K562 (cell line): Measurements from ENCODE around the gene CLDN5.

Experiments
- E2F5 ChIP-seq: sonication (generic); formaldehyde crosslinking; IDR thresholded peaks from 2 replicates; pipeline ENCODE4 v1.8.0; 2022; ENCODE audit warnings: mild to moderate bottlenecking, missing genetic modification reagents
- JUND ChIP-seq, 2 experiments: IDR thresholded peaks; 2 replicates in 1 of 2; 3 replicates in 1 of 2; pipeline ENCODE4 v1.6.1; 2011; ENCODE audit warnings: borderline replicate concordance in 2 of 2, low read depth in 2 of 2, low read length in 2 of 2, improper control_type of control experiment in 1 of 2, missing biosample characterization in 1 of 2, missing genetic modification characterization in 1 of 2, missing genetic modification reagents in 1 of 2
- MTA3 ChIP-seq: fragments of 450-650 bp; formaldehyde crosslinking; IDR thresholded peaks from 2 replicates; pipeline ENCODE4 v1.6.1; 2017; ENCODE audit warnings: mild to moderate bottlenecking, borderline replicate concordance
- POLR2A ChIP-seq: fragments of 450-650 bp; conservative IDR thresholded peaks from 2 replicates; pipeline ENCODE4 v1.6.1; 2016

DNA sequence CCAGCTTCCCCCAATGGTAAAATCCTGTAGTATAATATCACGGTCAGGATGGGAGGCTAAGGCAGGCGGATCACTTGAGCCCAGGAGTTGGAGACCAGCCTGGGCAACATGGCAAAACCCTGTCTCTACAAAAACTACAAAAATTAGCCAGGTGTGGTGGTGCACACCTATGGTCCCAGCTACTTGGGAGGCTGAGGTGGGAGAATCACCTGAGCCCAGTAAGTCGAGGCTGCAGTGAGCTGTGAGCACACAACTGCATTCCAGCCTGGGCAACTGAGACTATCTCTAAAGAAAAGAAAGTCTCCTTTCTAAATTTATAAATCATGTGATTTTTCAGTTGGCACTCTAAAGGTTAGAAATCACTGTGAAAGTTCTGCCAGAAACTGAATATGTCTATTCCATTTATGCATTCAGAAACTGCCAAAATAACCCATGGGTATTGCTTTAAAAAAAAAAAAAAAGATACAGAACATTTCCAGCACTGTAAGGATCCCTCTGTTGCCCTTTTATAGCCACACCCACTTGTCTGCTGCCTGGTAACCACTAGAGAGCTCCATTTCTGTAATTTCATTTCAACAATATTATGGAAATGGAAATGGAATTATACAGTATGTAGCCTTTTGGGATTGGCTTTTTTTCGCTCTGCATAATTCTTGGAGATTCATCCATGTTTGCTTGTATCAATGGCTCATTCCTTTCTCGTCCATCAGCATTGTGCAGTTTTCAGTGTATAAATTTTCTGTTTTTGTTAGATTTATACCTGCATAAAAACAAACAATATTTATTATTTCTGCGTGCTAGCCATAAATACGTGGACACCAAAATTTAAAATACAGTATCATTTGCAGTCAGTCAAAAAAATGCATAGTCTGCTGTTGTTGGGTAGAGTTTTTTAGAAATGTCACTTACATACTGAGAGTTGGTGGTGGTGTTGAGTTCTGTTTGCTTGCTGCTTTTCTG is 35.0 kb downstream of the CLDN5 start:
- TF ChIP-seq MTA3: no peak
- no peak for TF ChIP-seq E2F5 (CRISPR knock-in tag)
- no peak for TF ChIP-seq JUND (IDR thresholded peaks at IDR 0.05; ENCODE audit: borderline replicate concordance, low read depth, low read length)
- TF ChIP-seq JUND (tag; IDR thresholded peaks at IDR 0.05; ENCODE audit: borderline replicate concordance, low read depth, low read length): no peak
- 0 out of 2 replicates have a peak, but pooled peaks have one; percentile 48 for TF ChIP-seq POLR2A
